GM21737 (cell line): ENCODE results near the gene STARD13.

ENCODE experiments used
- ATAC-seq: cut with Tn5 transposase; IDR thresholded peaks from one replicate; pipeline ENCODE4 v1.9.1; 2021; ENCODE audit warnings: mild to moderate bottlenecking, moderate library complexity; ENCODE audit not compliant: unreplicated experiment

The STARD13 gene

GRCh38 chr13:33069365-33069764, 216.2 kb downstream of the STARD13 start:
- ATAC-seq: no peak

GRCh38 chr13:33066329-33066728, 219.2 kb downstream of the STARD13 start:
- ATAC-seq: no peak

- no peak for ATAC-seq
Observed at GRCh38 chr13:33060815-33061214, 224.7 kb downstream of the STARD13 start.

- no peak for ATAC-seq
Observed at GRCh38 chr13:33058776-33059327, 226.7 kb downstream of the STARD13 start.

- no peak for ATAC-seq
Observed at GRCh38 chr13:33057019-33057780, 228.4 kb downstream of the STARD13 start.

- no peak for ATAC-seq
Observed at GRCh38 chr13:33053397-33054066, 232.0 kb downstream of the STARD13 start.
